HG03064 (cell line): ENCODE measurements around the gene METTL14.
A peak's percentile ranks its signal among the peaks of the same experiment; 100 is the strongest.

Experiments used
- ATAC-seq: cut with Tn5 transposase; IDR thresholded peaks from one replicate; pipeline ENCODE4 v1.9.1; 2021; ENCODE audit warnings: low read depth; ENCODE audit not compliant: unreplicated experiment

Gene METTL14

GRCh38 chr4:118756958-118757357 lies 71.8 kb downstream of the METTL14 start:
- no peak for ATAC-seq

GRCh38 chr4:118757761-118758251 lies 72.6 kb downstream of the METTL14 start:
- no peak for ATAC-seq

- ATAC-seq = no peak
Measured at GRCh38 chr4:118758293-118758692, 73.1 kb downstream of the METTL14 start.

DNA sequence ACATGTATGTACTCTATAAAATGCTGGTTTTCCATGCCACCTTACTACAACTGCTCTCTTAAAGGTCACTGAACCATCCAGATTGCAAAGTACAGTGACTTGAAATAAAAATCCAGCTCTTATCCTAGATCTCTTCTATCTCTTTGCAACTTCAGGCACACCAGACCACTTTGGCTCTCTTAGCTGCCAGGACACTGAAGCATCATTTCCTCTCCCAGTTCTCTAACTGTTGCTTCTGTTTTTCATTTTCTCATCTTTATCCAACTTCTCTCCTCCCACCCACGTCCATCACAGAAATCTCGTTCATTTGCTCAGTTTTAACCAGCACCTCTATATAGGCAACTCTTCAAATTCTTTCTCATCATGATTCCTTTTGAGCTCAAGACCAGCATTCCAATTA lies 74.3 kb downstream of the METTL14 start:
- ATAC-seq = no peak

- ATAC-seq = peak; percentile 30
Measured at GRCh38 chr4:118760092-118760491, 74.9 kb downstream of the METTL14 start.

GRCh38 chr4:118760493-118760892 lies 75.3 kb downstream of the METTL14 start:
- peak; percentile 97 for ATAC-seq

DNA sequence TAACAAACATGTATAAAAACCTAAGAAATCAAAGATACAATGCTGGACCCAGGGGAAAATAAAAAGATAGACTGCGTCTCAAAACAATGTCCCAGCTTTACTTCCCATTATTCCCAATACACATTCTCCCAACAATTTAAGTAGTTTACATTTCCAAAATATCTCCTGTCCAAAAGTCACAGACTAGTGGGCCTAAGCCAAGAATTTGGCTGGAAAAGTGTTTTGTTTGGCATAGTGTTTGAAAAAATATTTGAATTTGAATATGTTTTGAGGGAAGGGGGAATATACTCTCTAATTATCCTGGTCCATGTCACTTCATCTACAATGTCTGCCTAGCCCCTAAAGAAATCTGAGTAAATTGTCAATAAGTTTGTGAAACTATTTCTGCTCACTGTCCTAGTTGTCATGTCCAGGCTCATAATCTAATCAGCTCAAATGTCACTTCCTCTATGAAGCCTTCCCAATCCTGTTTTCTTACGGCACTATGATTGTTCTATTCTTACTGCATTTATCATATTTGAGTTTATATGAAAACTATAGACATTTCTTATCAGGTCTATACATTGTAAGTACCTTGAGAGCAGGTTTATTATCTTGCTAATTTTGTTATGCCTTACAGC lies 76.3 kb downstream of the METTL14 start:
- no peak for ATAC-seq

DNA sequence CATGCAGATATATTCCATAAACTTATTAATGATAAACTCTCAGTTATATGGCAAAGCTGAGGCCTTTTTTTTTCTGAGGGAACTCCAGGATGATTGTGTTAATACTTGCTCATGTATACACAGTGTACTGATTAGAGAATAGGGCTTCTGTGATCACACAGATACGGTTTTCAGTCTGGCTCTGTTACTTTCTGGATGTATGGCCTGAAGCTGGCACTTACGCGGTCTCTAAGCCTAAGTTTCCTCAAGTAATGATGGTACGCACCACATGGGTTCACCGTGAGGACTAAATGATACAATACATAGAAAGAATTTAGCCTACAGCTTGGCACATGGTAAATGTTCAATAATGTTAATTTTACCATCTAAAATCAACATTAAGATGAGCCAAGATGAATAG lies 77.0 kb downstream of the METTL14 start:
- no peak for ATAC-seq

GRCh38 chr4:118762730-118763477 lies 77.7 kb downstream of the METTL14 start:
- no peak for ATAC-seq
